IMR-90 (cell line): ENCODE data around the gene FOXL3. TPM values are rescaled to one million over a fixed set of nuclear protein-coding genes. Genes with fewer than 3 reads are reported as not detected.

Source experiments
- ATAC-seq: fragments of 200-7000 bp; cut with Tn5 transposase; 2 replicates; pipeline ENCODE4 v1.9.1; 2020; ENCODE audit warnings: low read depth, mild to moderate bottlenecking, moderate library complexity
- BruUV-seq: library from RNA; stranded (reverse); fragments of 400-500 nt; replicated peaks from 2 replicates; lab custom pipeline; 2021; lab: Mats Ljungman, UMichigan
- CTCF ChIA-PET: fragments of 300-600 bp; formaldehyde crosslinking; extraction: SDS; loops from one replicate; lab custom pipeline; 2021; ENCODE audit warnings: antibody characterized with exemption; lab: Yijun Ruan, JAX
- POLR2A ChIA-PET: fragments of 300-600 bp; sonication (Branson Sonifier 250); formaldehyde crosslinking; loops from one replicate; lab custom pipeline; 2022; ENCODE audit warnings: antibody characterized with exemption; ENCODE audit not compliant: unreplicated experiment; lab: Charles Lee
- DNase-seq: peaks from one replicate; pipeline ENCODE4 v3.0.0; 2013
- H2AFZ ChIP-seq: replicated peaks from 2 replicates; pipeline ENCODE3; 2013; ENCODE audit warnings: low read length, mild to moderate bottlenecking; ENCODE audit not compliant: poor library complexity
- H2AK5ac ChIP-seq: 2 replicates; pipeline ENCODE4 v1.6.1; 2013; ENCODE audit warnings: low read depth, low read length, inconsistent platforms
- H2AK9ac ChIP-seq: replicated peaks from 2 replicates; pipeline ENCODE3; 2013; ENCODE audit warnings: mild to moderate bottlenecking, low read depth, low read length, moderate library complexity; ENCODE audit not compliant: poor library complexity
- H2BK120ac ChIP-seq: 2 replicates; pipeline ENCODE4 v1.6.1; 2013; ENCODE audit warnings: low read depth, low read length, inconsistent platforms
- H2BK15ac ChIP-seq: 3 replicates; pipeline ENCODE4 v1.6.1; 2013; ENCODE audit warnings: low read depth, low read length, inconsistent platforms
- H2BK20ac ChIP-seq: 2 replicates; pipeline ENCODE4 v1.6.1; 2013; ENCODE audit warnings: low read depth, mild to moderate bottlenecking, inconsistent platforms, low read length, moderate library complexity
- H2BK5ac ChIP-seq: 2 replicates; pipeline ENCODE4 v1.6.1; 2013; ENCODE audit warnings: mild to moderate bottlenecking, low read depth, low read length, inconsistent platforms; ENCODE audit not compliant: poor library complexity, severe bottlenecking
- H3K14ac ChIP-seq: replicated peaks from 2 replicates; pipeline ENCODE4 v1.6.1; 2013; ENCODE audit warnings: low read depth, low read length, inconsistent platforms
- H3K18ac ChIP-seq: 2 replicates; pipeline ENCODE4 v1.6.1; 2013; ENCODE audit warnings: low read depth, low read length, control low read depth
- H3K23ac ChIP-seq: 2 replicates; pipeline ENCODE4 v1.6.1; 2013; ENCODE audit warnings: low read depth, low read length, inconsistent platforms
- H3K27ac ChIP-seq: 2 replicates; pipeline ENCODE4 v1.5.1; 2013; ENCODE audit warnings: mild to moderate bottlenecking, control low read depth, low read length; ENCODE audit not compliant: insufficient read depth
- H3K27me3 ChIP-seq: 2 replicates; pipeline ENCODE4 v1.6.1; 2013; ENCODE audit warnings: low read length; ENCODE audit not compliant: control insufficient read depth, insufficient read depth
- H3K36me3 ChIP-seq: 2 replicates; pipeline ENCODE4 v1.6.1; 2013; ENCODE audit warnings: low read length, mixed read lengths; ENCODE audit not compliant: control insufficient read depth, insufficient read depth
- H3K4ac ChIP-seq: 2 replicates; pipeline ENCODE4 v1.6.1; 2013; ENCODE audit warnings: low read depth, low read length, inconsistent platforms
- H3K4me1 ChIP-seq: 2 replicates; pipeline ENCODE4 v1.6.1; 2013; ENCODE audit warnings: low read length, mixed read lengths; ENCODE audit not compliant: control insufficient read depth, insufficient read depth
- H3K4me2 ChIP-seq: 2 replicates; pipeline ENCODE4 v1.6.1; 2013; ENCODE audit warnings: low read depth, mild to moderate bottlenecking, control low read depth, low read length, moderate library complexity
- H3K4me3 ChIP-seq: 2 replicates; pipeline ENCODE4 v1.5.1; 2013; ENCODE audit warnings: low read depth, mild to moderate bottlenecking, control low read depth, low read length, moderate library complexity; ENCODE audit not compliant: insufficient read depth
- H3K56ac ChIP-seq: 2 replicates; pipeline ENCODE4 v1.6.1; 2013; ENCODE audit warnings: low read length, inconsistent platforms; ENCODE audit not compliant: insufficient read depth; ENCODE audit errors: extremely low read depth
- H3K79me1 ChIP-seq, 2 experiments: 2 replicates each; pipeline ENCODE4 v1.6.1; 2013; ENCODE audit warnings: low read length in 2 of 2, inconsistent platforms in 1 of 2, low read depth in 1 of 2
- H3K9ac ChIP-seq: 2 replicates; pipeline ENCODE4 v1.6.1; 2013; ENCODE audit warnings: low read depth, low read length, control low read depth
- H3K9me1 ChIP-seq: 2 replicates; pipeline ENCODE4 v1.6.1; 2013; ENCODE audit warnings: low read length, inconsistent platforms; ENCODE audit not compliant: insufficient read depth
- H3K9me3 ChIP-seq: 2 replicates; pipeline ENCODE4 v1.6.1; 2013; ENCODE audit warnings: low read length; ENCODE audit not compliant: control insufficient read depth, insufficient read depth
- H4K20me1 ChIP-seq: 2 replicates; pipeline ENCODE4 v1.6.1; 2013; ENCODE audit warnings: low read length, inconsistent platforms; ENCODE audit not compliant: insufficient read depth
- H4K5ac ChIP-seq: 2 replicates; pipeline ENCODE4 v1.6.1; 2013; ENCODE audit warnings: mild to moderate bottlenecking, low read depth, low read length, control low read depth
- H4K8ac ChIP-seq, 2 experiments: 2 replicates each; pipeline ENCODE4 v1.6.1; 2013; ENCODE audit warnings: low read depth in 2 of 2, low read length in 2 of 2, control low read depth in 1 of 2, inconsistent platforms in 1 of 2
- H4K91ac ChIP-seq: 2 replicates; pipeline ENCODE4 v1.6.1; 2013; ENCODE audit warnings: low read depth, low read length, inconsistent platforms; ENCODE audit not compliant: insufficient read depth
- BHLHE40 ChIP-seq: fragments of 150-350 bp; IDR thresholded peaks from 2 replicates; pipeline ENCODE4 v1.6.1; 2016; ENCODE audit warnings: mild to moderate bottlenecking, low read depth, low read length
- CEBPB ChIP-seq: IDR thresholded peaks from 2 replicates; pipeline ENCODE4 v1.6.1; 2012; ENCODE audit warnings: low read depth, low read length, improper control_type of control experiment
- CHD1 ChIP-seq: IDR thresholded peaks from 2 replicates; pipeline ENCODE4 v1.6.1; 2012; ENCODE audit warnings: low read depth, low read length, improper control_type of control experiment
- FOS ChIP-seq: fragments of 150-350 bp; IDR thresholded peaks from 2 replicates; pipeline ENCODE4 v1.6.1; 2016; ENCODE audit warnings: low read depth, low read length
- MAFK ChIP-seq: IDR thresholded peaks from 2 replicates; pipeline ENCODE4 v1.6.1; 2012; ENCODE audit warnings: low read depth, low read length, improper control_type of control experiment
- MAZ ChIP-seq: IDR thresholded peaks from 2 replicates; pipeline ENCODE4 v1.6.1; 2012; ENCODE audit warnings: low read depth, mild to moderate bottlenecking, low read length, improper control_type of control experiment, moderate library complexity, borderline replicate concordance
- MXI1 ChIP-seq: IDR thresholded peaks from 2 replicates; pipeline ENCODE4 v1.6.1; 2012; ENCODE audit warnings: low read depth, mild to moderate bottlenecking, low read length, moderate library complexity, borderline replicate concordance
- NFE2L2 ChIP-seq: fragments of 150-350 bp; IDR thresholded peaks from 2 replicates; pipeline ENCODE4 v1.6.1; 2016; ENCODE audit warnings: low read depth, mild to moderate bottlenecking, low read length
- POLR2A ChIP-seq: IDR thresholded peaks from 2 replicates; pipeline ENCODE4 v1.6.1; 2012; ENCODE audit warnings: mild to moderate bottlenecking, low read depth, low read length
- RAD21 ChIP-seq: IDR thresholded peaks from 2 replicates; pipeline ENCODE4 v1.6.1; 2012; ENCODE audit warnings: low read length, improper control_type of control experiment
- RCOR1 ChIP-seq: IDR thresholded peaks from 2 replicates; pipeline ENCODE4 v1.6.1; 2012; ENCODE audit warnings: mild to moderate bottlenecking, low read length, improper control_type of control experiment; ENCODE audit not compliant: insufficient replicate concordance
- RFX5 ChIP-seq: IDR thresholded peaks from 2 replicates; pipeline ENCODE4 v1.8.0; 2012; ENCODE audit warnings: low read depth, mild to moderate bottlenecking, low read length, moderate library complexity
- SMC3 ChIP-seq: fragments of 150-350 bp; IDR thresholded peaks from 2 replicates; pipeline ENCODE4 v1.6.1; 2016; ENCODE audit warnings: low read depth, mild to moderate bottlenecking, antibody characterized with exemption, low read length, moderate library complexity
- WGBS, 2 experiments: methylation state at CpG; one replicate each; pipeline versions ENCODE4 v1.1.5 to v1.1.7; 2013; ENCODE audit warnings: missing lambda C conversion rate in 2 of 2; ENCODE audit not compliant: insufficient read length in 1 of 2; ENCODE audit errors: extremely low coverage in 2 of 2; 5-methylcytosine and 5-hydroxymethylcytosine counted together
- dilution Hi-C: fragments of 300-500 bp; cut with HindIII; formaldehyde crosslinking; loops from one replicate; pipeline ENCODE4 v1.14.3; 2018; ENCODE audit warnings: low sequenced_read_pairs; ENCODE audit not compliant: unreplicated experiment
- in situ Hi-C: fragments of 300-500 bp; cut with MboI; formaldehyde crosslinking; loops from 3 replicates; pipeline ENCODE4 v1.14.3; 2019; ENCODE audit warnings: low sequenced_read_pairs, inconsistent platforms, mixed read lengths
- intact Hi-C: fragments of 100-400 bp; cut with micrococcal nuclease; formaldehyde crosslinking; loops from 2 replicates; pipeline ENCODE4 v1.10.0; 2022
- polyA plus RNA-seq, 3 experiments: library from polyadenylated mRNA; depleted of rRNA; stranded (reverse); fragments of >200 nt; gene quantifications; 2 replicates each; pipeline ENCODE4 v1.2.3, GENCODE V29; 2012; ENCODE audit warnings: low replicate concordance in 1 of 3
- total RNA-seq: library from RNA; depleted of rRNA; stranded (reverse); fragments of >200 nt; gene quantifications from 2 replicates; pipeline ENCODE4 v1.2.3, GENCODE V29; 2012
- TF ChIP-seq, protein P1 (sequence below): fragments of 150-350 bp; IDR thresholded peaks from 2 replicates; pipeline ENCODE4 v1.6.1; 2016; ENCODE audit warnings: low read depth, mild to moderate bottlenecking, low read length, moderate library complexity, borderline replicate concordance
- TF ChIP-seq, protein P2 (sequence below): conservative IDR thresholded peaks from 2 replicates; pipeline ENCODE4 v1.5.1; 2012; ENCODE audit warnings: mild to moderate bottlenecking, low read depth, low read length, improper control_type of control experiment
- TF ChIP-seq, protein P3 (sequence below): fragments of 150-350 bp; IDR thresholded peaks from 2 replicates; pipeline ENCODE4 v1.6.1; 2017; ENCODE audit warnings: mild to moderate bottlenecking, antibody characterized with exemption, low read length, low read depth

FOXL3 gene
- total and polyA plus RNA-seq, 2 of the 4 experiments (the other 2 are of a cell fraction), result not detected

DNA sequence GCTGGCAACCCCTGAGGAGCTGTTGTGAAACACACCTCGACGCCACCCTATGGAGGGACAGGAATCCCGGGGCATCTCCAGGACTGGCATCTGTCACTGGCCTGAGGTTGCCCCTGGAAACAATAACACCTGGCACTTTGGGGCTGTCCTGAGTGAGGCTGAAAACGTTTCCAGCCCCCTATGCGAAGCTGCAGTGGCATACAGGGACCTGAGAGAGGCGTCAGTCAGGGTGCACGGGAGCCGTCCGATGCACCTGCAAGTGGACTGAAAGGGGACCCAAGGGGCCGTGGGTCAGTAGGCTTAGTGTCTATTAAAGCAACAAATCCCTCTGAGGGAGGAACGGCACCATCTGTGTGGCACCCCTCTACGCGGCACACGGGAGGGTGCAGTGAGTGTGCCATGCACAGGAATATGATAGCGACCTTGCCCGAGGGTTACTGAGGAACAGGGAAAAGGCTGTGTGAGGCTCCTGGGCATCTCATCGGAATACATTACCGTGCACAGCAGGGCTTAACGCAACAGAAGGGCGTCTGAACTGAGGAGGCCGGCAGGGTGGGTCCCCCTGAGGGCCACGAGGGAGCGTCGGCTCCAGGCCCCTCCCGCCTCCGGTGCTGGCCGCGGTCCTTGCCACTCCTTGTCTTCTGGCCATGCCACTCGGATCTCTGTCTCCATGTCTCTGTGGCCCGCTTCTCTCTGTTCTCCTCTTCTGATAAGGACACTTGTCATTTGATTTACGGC lies 50.4 kb downstream of the FOXL3 start:
- no peak overlapping the region for H2BK5ac ChIP-seq
- H2BK15ac ChIP-seq, result no peak overlapping the region
- no peak overlapping the region for H3K27ac ChIP-seq
- dilution Hi-C loops, result no loop called here
- no peaks in the 10 kb centered on the region; the same call in 1 of the 2 replicates for H4K20me1 ChIP-seq
- H3K4me3 ChIP-seq, result no peak overlapping the region
- H3K79me1 ChIP-seq, result no peaks in the 10 kb centered on the region
- intact Hi-C loops, result no loop called here
- no peak overlapping the region for H2BK20ac ChIP-seq
- CTCF ChIA-PET, result interaction anchor here (0.5 kb wide), 1 partner anchor 290 kb away, joined by 3 read pairs; no protein-coding TSS in a partner anchor
- TF ChIP-seq, protein P1, sequence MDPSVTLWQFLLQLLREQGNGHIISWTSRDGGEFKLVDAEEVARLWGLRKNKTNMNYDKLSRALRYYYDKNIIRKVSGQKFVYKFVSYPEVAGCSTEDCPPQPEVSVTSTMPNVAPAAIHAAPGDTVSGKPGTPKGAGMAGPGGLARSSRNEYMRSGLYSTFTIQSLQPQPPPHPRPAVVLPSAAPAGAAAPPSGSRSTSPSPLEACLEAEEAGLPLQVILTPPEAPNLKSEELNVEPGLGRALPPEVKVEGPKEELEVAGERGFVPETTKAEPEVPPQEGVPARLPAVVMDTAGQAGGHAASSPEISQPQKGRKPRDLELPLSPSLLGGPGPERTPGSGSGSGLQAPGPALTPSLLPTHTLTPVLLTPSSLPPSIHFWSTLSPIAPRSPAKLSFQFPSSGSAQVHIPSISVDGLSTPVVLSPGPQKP, result no peak
- TF ChIP-seq SMC3 (no peak), RFX5 (no peak), MAZ (no peak), CHD1 (no peak), NFE2L2 (no peak), BHLHE40 (no peak), RAD21 (no peak), MAFK (no peak), MXI1 (no peak), FOS (no peak), POLR2A (no peak), RCOR1 (no peak), CEBPB (no peak)
- TF ChIP-seq, protein P2, sequence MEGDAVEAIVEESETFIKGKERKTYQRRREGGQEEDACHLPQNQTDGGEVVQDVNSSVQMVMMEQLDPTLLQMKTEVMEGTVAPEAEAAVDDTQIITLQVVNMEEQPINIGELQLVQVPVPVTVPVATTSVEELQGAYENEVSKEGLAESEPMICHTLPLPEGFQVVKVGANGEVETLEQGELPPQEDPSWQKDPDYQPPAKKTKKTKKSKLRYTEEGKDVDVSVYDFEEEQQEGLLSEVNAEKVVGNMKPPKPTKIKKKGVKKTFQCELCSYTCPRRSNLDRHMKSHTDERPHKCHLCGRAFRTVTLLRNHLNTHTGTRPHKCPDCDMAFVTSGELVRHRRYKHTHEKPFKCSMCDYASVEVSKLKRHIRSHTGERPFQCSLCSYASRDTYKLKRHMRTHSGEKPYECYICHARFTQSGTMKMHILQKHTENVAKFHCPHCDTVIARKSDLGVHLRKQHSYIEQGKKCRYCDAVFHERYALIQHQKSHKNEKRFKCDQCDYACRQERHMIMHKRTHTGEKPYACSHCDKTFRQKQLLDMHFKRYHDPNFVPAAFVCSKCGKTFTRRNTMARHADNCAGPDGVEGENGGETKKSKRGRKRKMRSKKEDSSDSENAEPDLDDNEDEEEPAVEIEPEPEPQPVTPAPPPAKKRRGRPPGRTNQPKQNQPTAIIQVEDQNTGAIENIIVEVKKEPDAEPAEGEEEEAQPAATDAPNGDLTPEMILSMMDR, result no peak
- TF ChIP-seq, protein P3, sequence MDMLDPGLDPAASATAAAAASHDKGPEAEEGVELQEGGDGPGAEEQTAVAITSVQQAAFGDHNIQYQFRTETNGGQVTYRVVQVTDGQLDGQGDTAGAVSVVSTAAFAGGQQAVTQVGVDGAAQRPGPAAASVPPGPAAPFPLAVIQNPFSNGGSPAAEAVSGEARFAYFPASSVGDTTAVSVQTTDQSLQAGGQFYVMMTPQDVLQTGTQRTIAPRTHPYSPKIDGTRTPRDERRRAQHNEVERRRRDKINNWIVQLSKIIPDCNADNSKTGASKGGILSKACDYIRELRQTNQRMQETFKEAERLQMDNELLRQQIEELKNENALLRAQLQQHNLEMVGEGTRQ, result no peak
- H4K8ac ChIP-seq, result no peak overlapping the region
- no peak overlapping the region for H3K4me2 ChIP-seq
- POLR2A ChIA-PET, result no interaction called here
- no peak overlapping the region for H3K14ac ChIP-seq
- 61% methylated on average over 18 of the region's 31 CpGs; no CpG with 5 or more reads in 1 of the 2 experiments for WGBS, 2 experiments
- in situ Hi-C loops, result no loop called here
- no peak for DNase-seq
- no peak overlapping the region for H2BK120ac ChIP-seq
- H2AK9ac ChIP-seq, result no peak overlapping the region
- H3K9me1 ChIP-seq, result no peaks in the 10 kb centered on the region
- H4K5ac ChIP-seq, result no peak overlapping the region
- H3K4me1 ChIP-seq, result no peaks in the 10 kb centered on the region
- no peak overlapping the region for H3K23ac ChIP-seq
- ATAC-seq, result no peak
- no peak overlapping the region for H2AK5ac ChIP-seq
- H3K9me3 ChIP-seq, result no peaks in the 10 kb centered on the region
- H3K4ac ChIP-seq, result no peak overlapping the region
- no peak overlapping the region for H3K9ac ChIP-seq
- BruUV-seq, result no TSS peak
- no peak overlapping the region for H2AFZ ChIP-seq
- H3K18ac ChIP-seq, result no peak overlapping the region
- no peak overlapping the region for H3K56ac ChIP-seq
- no peaks in the 10 kb centered on the region for H3K36me3 ChIP-seq
- no peak overlapping the region for H4K91ac ChIP-seq
- H3K27me3 ChIP-seq, result peaks cover 33% of the 10 kb centered on the region
